Suppressor macrophage (primary cell): ENCODE data around the gene P3H3.

Experiments
- DNase-seq, 4 experiments: peaks; one replicate each; pipeline ENCODE4 v3.0.0-alpha.2; 2020 to 2022

P3H3 gene

GRCh38 chr12:6799147-6799546 lies 29.1 kb upstream of the P3H3 start:
- no peak for DNase-seq

GRCh38 chr12:6807170-6807569 lies 21.0 kb upstream of the P3H3 start:
- DNase-seq: no peak

GRCh38 chr12:6809056-6809455 lies 19.2 kb upstream of the P3H3 start:
- no peak for DNase-seq

- DNase-seq: no peak
Observed at GRCh38 chr12:6810758-6811157, 17.4 kb upstream of the P3H3 start.

- no peak for DNase-seq
Observed at GRCh38 chr12:6813363-6813762, 14.8 kb upstream of the P3H3 start.

GRCh38 chr12:6816598-6816997 lies 11.6 kb upstream of the P3H3 start:
- no peak for DNase-seq

GRCh38 chr12:6817098-6817497 lies 11.1 kb upstream of the P3H3 start:
- DNase-seq: no peak

GRCh38 chr12:6817662-6818157 lies 10.5 kb upstream of the P3H3 start:
- no peak for DNase-seq

- DNase-seq: no peak
Observed at GRCh38 chr12:6818222-6818621, 10.0 kb upstream of the P3H3 start.

GRCh38 chr12:6818645-6819044 lies 9.6 kb upstream of the P3H3 start:
- no peak for DNase-seq

GRCh38 chr12:6819106-6820030 lies 8.8 kb upstream of the P3H3 start:
- DNase-seq: no peak

- DNase-seq: no peak
Observed at GRCh38 chr12:6820166-6820565, 8.0 kb upstream of the P3H3 start.

- peak; percentile 26 to 71 (median 58) for DNase-seq
Observed at GRCh38 chr12:6821591-6822425, 6.4 kb upstream of the P3H3 start, which contains the start of gene GPR162. TSS of gene GPR162 (plus strand) at chr12:6821821. CDS start at chr12:6823899, 2,078 bp downstream.

GRCh38 chr12:6822426-6823135 lies 5.6 kb upstream of the P3H3 start:
- peak in 1 of 4 experiments; percentile 1 for DNase-seq

- peak in 1 of 4 experiments; percentile 1 for DNase-seq
Observed at GRCh38 chr12:6823182-6824084, 4.8 kb upstream of the P3H3 start.

- peak in 1 of 4 experiments; percentile 1 for DNase-seq
Observed at GRCh38 chr12:6824085-6824775, 4.0 kb upstream of the P3H3 start.

GRCh38 chr12:6824901-6825381 lies 3.3 kb upstream of the P3H3 start:
- peak in 1 of 4 experiments; percentile 0 for DNase-seq

GRCh38 chr12:6825398-6826124 lies 2.6 kb upstream of the P3H3 start:
- DNase-seq: peak; percentile 89 to 95 (median 92)

- peak in 1 of 4 experiments; percentile 1 for DNase-seq
Observed at GRCh38 chr12:6826125-6826733, 2.0 kb upstream of the P3H3 start.
